Body of pancreas (tissue), 4 donors: ENCODE data around the gene RPS6KA5.

Experiments used
- CTCF ChIP-seq, 7 experiments: fragments of 450-650 bp in 4 of 7; fragments of 200-600 bp in 3 of 7; sonication (generic) in 3 of 7; IDR thresholded peaks; one replicate each; pipeline ENCODE4 v1.5.1; 2016 to 2019; ENCODE audit warnings: antibody characterized with exemption in 7 of 7
- POLR2A ChIP-seq, 3 donors: fragments of 450-650 bp; IDR thresholded peaks; one replicate each; pipeline ENCODE4 v1.6.1; 2016; ENCODE audit warnings: antibody characterized with exemption in 3 of 3, mild to moderate bottlenecking in 2 of 3

DNA sequence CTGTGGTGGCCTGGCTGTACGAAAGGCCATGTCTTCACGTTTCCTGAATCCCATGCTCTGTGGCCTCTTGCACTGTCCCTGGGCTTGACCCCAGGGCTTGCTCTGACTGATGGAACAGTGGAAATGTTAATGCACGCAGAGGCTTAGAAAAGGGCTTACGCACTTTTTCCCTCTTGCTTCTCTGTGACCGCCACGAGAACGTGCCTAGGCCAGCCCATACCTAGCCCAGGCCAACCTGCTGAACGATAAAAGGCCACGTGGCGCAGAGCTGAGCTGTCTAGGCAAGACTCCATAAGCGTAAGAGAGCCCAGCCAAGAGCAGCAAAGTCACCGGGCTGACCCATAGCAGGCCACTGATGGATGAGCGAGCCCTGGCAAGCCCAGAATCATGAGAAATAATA, 262.5 kb downstream of the RPS6KA5 start:
- TF ChIP-seq POLR2A (IDR thresholded peaks at IDR 0.05) (no peak), CTCF (IDR thresholded peaks at IDR 0.05) (no peak)
